ENCODE data around the gene VPS13A. TPM values are rescaled to one million over a fixed set of nuclear protein-coding genes. Genes with fewer than 3 reads are reported as not detected.

Gene VPS13A
- total and polyA plus RNA-seq, 2 of the 13 experiments (the other 11 are each of a cell fraction or from before 2014, with no cell fraction given) = 20.4 to 20.7 TPM

DNA sequence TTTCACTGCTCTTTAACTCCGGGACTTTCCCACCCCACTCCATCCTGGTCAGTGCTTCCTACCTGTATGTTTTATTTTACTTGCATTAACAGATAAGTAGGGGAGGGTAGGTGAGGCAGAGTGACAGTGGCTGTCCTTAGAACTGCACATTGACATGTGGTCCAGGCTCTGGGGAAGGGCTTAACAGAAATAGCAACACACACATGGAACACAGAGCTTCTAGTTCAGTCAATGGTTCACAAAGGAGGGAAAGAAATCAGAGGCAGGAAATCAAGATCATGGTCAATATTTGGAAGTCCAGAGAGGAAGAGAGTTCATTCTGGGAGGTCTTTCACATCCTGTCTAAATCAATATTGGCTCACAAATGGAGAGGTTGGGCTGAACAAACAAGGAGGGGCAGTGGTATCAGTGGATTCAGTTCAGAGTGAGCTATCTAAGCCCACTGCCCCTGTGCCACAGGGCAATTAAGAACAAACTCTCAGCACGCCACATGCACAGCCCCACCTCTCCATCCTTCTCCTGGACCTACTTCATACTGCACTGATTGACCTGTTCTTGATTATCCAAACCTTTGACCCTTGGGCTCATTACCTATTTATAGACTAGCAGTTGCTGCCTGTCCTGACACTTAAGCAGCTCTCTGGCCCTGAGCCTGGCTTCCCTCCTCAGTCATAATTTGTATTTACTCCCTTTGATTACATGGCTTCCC lies 6.2 kb upstream of the VPS13A start (continued):
- peak; percentile 97 for TF ChIP-seq TARDBP (CRISPR knock-in tag; IDR thresholded peaks at IDR 0.05)
- peak; percentile 96 for TF ChIP-seq MED1 (CRISPR knock-in tag; IDR thresholded peaks at IDR 0.05)
- TF ChIP-seq TCF7L2 (IDR thresholded peaks at IDR 0.05; ENCODE audit: low read depth, low read length) = peak; percentile 64; the same call in 1 of the 2 replicates
- TF ChIP-seq ZBTB7B (CRISPR knock-in tag; IDR thresholded peaks at IDR 0.05) = peak; percentile 97
- TF ChIP-seq, protein P1, sequence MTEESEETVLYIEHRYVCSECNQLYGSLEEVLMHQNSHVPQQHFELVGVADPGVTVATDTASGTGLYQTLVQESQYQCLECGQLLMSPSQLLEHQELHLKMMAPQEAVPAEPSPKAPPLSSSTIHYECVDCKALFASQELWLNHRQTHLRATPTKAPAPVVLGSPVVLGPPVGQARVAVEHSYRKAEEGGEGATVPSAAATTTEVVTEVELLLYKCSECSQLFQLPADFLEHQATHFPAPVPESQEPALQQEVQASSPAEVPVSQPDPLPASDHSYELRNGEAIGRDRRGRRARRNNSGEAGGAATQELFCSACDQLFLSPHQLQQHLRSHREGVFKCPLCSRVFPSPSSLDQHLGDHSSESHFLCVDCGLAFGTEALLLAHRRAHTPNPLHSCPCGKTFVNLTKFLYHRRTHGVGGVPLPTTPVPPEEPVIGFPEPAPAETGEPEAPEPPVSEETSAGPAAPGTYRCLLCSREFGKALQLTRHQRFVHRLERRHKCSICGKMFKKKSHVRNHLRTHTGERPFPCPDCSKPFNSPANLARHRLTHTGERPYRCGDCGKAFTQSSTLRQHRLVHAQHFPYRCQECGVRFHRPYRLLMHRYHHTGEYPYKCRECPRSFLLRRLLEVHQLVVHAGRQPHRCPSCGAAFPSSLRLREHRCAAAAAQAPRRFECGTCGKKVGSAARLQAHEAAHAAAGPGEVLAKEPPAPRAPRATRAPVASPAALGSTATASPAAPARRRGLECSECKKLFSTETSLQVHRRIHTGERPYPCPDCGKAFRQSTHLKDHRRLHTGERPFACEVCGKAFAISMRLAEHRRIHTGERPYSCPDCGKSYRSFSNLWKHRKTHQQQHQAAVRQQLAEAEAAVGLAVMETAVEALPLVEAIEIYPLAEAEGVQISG (CRISPR knock-in tag; IDR thresholded peaks at IDR 0.05) = peak; percentile 66
- no peak for TF ChIP-seq ZNF567 (CRISPR knock-in tag; IDR thresholded peaks at IDR 0.05; ENCODE audit: borderline replicate concordance)
- TF ChIP-seq ZNF230 (CRISPR knock-in tag; IDR thresholded peaks at IDR 0.05) = peak; percentile 89
- peak; percentile 36; the same call in 1 of the 2 replicates for TF ChIP-seq KLF6 (CRISPR knock-in tag; IDR thresholded peaks at IDR 0.05)
- peak; percentile 92 for TF ChIP-seq ONECUT2 (CRISPR knock-in tag; IDR thresholded peaks at IDR 0.05)
- peak; percentile 43; the same call in 1 of the 2 replicates for TF ChIP-seq ZNF563 (CRISPR knock-in tag; IDR thresholded peaks at IDR 0.05)
- peak; percentile 89 for TF ChIP-seq TGIF2 (CRISPR knock-in tag; IDR thresholded peaks at IDR 0.05)
- peak; percentile 95 for TF ChIP-seq PITX1 (CRISPR knock-in tag; IDR thresholded peaks at IDR 0.05)
- peak; percentile 81; the same call in 1 of the 2 replicates for TF ChIP-seq ETV6 (CRISPR knock-in tag; conservative IDR thresholded peaks at IDR 0.05)
- TF ChIP-seq JUN (CRISPR knock-in tag; IDR thresholded peaks at IDR 0.05) = 0 out of 2 replicates have a peak, but pooled peaks have one; percentile 52
- no peak for TF ChIP-seq GLI4 (CRISPR knock-in tag; IDR thresholded peaks at IDR 0.05; ENCODE audit: borderline replicate concordance)
- TF ChIP-seq ZSCAN31 (CRISPR knock-in tag; IDR thresholded peaks at IDR 0.05; ENCODE audit: low read depth) = peak; percentile 95
- peak; percentile 50 for TF ChIP-seq KMT2A (CRISPR knock-in tag; IDR thresholded peaks at IDR 0.05)
- TF ChIP-seq DMAP1 (CRISPR knock-in tag; IDR thresholded peaks at IDR 0.05) = peak; percentile 70; the same call in 1 of the 2 replicates
- TF ChIP-seq, protein P2, sequence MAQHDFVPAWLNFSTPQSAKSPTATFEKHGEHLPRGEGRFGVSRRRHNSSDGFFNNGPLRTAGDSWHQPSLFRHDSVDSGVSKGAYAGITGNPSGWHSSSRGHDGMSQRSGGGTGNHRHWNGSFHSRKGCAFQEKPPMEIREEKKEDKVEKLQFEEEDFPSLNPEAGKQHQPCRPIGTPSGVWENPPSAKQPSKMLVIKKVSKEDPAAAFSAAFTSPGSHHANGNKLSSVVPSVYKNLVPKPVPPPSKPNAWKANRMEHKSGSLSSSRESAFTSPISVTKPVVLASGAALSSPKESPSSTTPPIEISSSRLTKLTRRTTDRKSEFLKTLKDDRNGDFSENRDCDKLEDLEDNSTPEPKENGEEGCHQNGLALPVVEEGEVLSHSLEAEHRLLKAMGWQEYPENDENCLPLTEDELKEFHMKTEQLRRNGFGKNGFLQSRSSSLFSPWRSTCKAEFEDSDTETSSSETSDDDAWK (CRISPR knock-in tag; IDR thresholded peaks at IDR 0.05) = no peak
- 0 out of 2 replicates have a peak, but pooled peaks have one; percentile 66 for TF ChIP-seq TRIM24 (CRISPR knock-in tag; IDR thresholded peaks at IDR 0.05)
- peak; percentile 97 for TF ChIP-seq GATAD2A (CRISPR knock-in tag; IDR thresholded peaks at IDR 0.05)
- TF ChIP-seq, protein P3, sequence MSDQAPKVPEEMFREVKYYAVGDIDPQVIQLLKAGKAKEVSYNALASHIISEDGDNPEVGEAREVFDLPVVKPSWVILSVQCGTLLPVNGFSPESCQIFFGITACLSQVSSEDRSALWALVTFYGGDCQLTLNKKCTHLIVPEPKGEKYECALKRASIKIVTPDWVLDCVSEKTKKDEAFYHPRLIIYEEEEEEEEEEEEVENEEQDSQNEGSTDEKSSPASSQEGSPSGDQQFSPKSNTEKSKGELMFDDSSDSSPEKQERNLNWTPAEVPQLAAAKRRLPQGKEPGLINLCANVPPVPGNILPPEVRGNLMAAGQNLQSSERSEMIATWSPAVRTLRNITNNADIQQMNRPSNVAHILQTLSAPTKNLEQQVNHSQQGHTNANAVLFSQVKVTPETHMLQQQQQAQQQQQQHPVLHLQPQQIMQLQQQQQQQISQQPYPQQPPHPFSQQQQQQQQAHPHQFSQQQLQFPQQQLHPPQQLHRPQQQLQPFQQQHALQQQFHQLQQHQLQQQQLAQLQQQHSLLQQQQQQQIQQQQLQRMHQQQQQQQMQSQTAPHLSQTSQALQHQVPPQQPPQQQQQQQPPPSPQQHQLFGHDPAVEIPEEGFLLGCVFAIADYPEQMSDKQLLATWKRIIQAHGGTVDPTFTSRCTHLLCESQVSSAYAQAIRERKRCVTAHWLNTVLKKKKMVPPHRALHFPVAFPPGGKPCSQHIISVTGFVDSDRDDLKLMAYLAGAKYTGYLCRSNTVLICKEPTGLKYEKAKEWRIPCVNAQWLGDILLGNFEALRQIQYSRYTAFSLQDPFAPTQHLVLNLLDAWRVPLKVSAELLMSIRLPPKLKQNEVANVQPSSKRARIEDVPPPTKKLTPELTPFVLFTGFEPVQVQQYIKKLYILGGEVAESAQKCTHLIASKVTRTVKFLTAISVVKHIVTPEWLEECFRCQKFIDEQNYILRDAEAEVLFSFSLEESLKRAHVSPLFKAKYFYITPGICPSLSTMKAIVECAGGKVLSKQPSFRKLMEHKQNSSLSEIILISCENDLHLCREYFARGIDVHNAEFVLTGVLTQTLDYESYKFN (CRISPR knock-in tag; conservative IDR thresholded peaks at IDR 0.05) = peak; percentile 99
- TF ChIP-seq ASH2L (IDR thresholded peaks at IDR 0.05; ENCODE audit: insufficient read length, low read depth, low read length) = peak; percentile 77
- peak; percentile 41; the same call in 1 of the 2 replicates for TF ChIP-seq FOXP1 (IDR thresholded peaks at IDR 0.05)
- peak; percentile 82; the same call in 1 of the 2 replicates for TF ChIP-seq FOXP1 (CRISPR knock-in tag; IDR thresholded peaks at IDR 0.05)

Data from HepG2 (cell line).